Astrocyte (in vitro differentiated cells and primary cell): ENCODE results near the gene PPM1E. TPM values are rescaled to one million over a fixed set of nuclear protein-coding genes. Genes with fewer than 3 reads are reported as not detected.

Experiments used
- DNase-seq: peaks from one replicate; pipeline ENCODE4 v3.0.0-alpha.2; 2010; ENCODE audit warnings: low read depth
- FAIRE-seq: peaks from 2 replicates; lab custom pipeline; 2011; peaks lifted over from hg19 to GRCh38; lab: Jason Lieb, UNC
- H2AFZ ChIP-seq: 2 replicates; pipeline ENCODE4 v1.6.0; 2012; ENCODE audit warnings: low read depth, low read length, inconsistent platforms
- H3K27ac ChIP-seq: 2 replicates; pipeline ENCODE4 v1.5.1; 2011; ENCODE audit warnings: low read depth, low read length, inconsistent platforms
- H3K27me3 ChIP-seq: 2 replicates; pipeline ENCODE4 v1.6.0; 2011; ENCODE audit warnings: low read length, inconsistent platforms; ENCODE audit not compliant: insufficient read depth
- H3K36me3 ChIP-seq: 2 replicates; pipeline ENCODE4 v1.5.1; 2011; ENCODE audit warnings: low read length, inconsistent platforms; ENCODE audit not compliant: insufficient read depth
- H3K4me1 ChIP-seq: 2 replicates; pipeline ENCODE4 v1.5.1; 2011; ENCODE audit warnings: low read length, inconsistent platforms; ENCODE audit not compliant: insufficient read depth
- H3K4me2 ChIP-seq: 2 replicates; pipeline ENCODE4 v1.6.0; 2012; ENCODE audit warnings: low read length, inconsistent platforms
- H3K4me3 ChIP-seq: 2 replicates; pipeline ENCODE4 v1.5.1; 2011; ENCODE audit warnings: low read depth, mild to moderate bottlenecking, low read length, inconsistent platforms; ENCODE audit not compliant: insufficient read depth
- H3K79me2 ChIP-seq: 2 replicates; pipeline ENCODE4 v1.6.0; 2012; ENCODE audit warnings: mild to moderate bottlenecking, low read length, inconsistent platforms; ENCODE audit not compliant: insufficient read depth
- H3K9ac ChIP-seq: 2 replicates; pipeline ENCODE4 v1.6.0; 2012; ENCODE audit warnings: mild to moderate bottlenecking, low read length, inconsistent platforms
- H3K9me3 ChIP-seq: 2 replicates; pipeline ENCODE4 v1.5.1; 2012; ENCODE audit warnings: low read depth, mild to moderate bottlenecking, low read length, inconsistent platforms; ENCODE audit not compliant: insufficient read depth
- H4K20me1 ChIP-seq: 2 replicates; pipeline ENCODE4 v1.6.0; 2012; ENCODE audit warnings: low read length, inconsistent platforms; ENCODE audit not compliant: insufficient read depth
- H3K27ac Mint-ChIP-seq: one replicate; pipeline ENCODE4 v1.8.0; 2021; ENCODE audit warnings: mild to moderate bottlenecking, mixed read lengths; ENCODE audit not compliant: unreplicated experiment
- H3K27me3 Mint-ChIP-seq: one replicate; pipeline ENCODE4 v1.8.0; 2021; ENCODE audit warnings: low read depth, mixed read lengths; ENCODE audit not compliant: unreplicated experiment
- H3K36me3 Mint-ChIP-seq: one replicate; pipeline ENCODE4 v1.8.0; 2021; ENCODE audit warnings: low read depth, mixed read lengths; ENCODE audit not compliant: unreplicated experiment
- H3K4me1 Mint-ChIP-seq: one replicate; pipeline ENCODE4 v1.8.0; 2021; ENCODE audit warnings: low read depth, mixed read lengths; ENCODE audit not compliant: unreplicated experiment
- H3K4me3 Mint-ChIP-seq: one replicate; pipeline ENCODE4 v1.8.0; 2021; ENCODE audit warnings: mild to moderate bottlenecking, moderate library complexity, mixed read lengths; ENCODE audit not compliant: unreplicated experiment
- H3K9me3 Mint-ChIP-seq: one replicate; pipeline ENCODE4 v1.8.0; 2021; ENCODE audit warnings: mild to moderate bottlenecking, mixed read lengths; ENCODE audit not compliant: unreplicated experiment
- EZH2 ChIP-seq: IDR thresholded peaks from 2 replicates; pipeline ENCODE4 v1.6.1; 2012; ENCODE audit warnings: mild to moderate bottlenecking, low read length, inconsistent platforms; ENCODE audit not compliant: insufficient read depth
- total RNA-seq: library from RNA; stranded (reverse); gene quantifications from 2 replicates; pipeline ENCODE4 v1.2.1, GENCODE V29; 2021
- TF ChIP-seq, protein P1 (sequence below): IDR thresholded peaks from 2 replicates; pipeline ENCODE4 v1.5.1; 2011; ENCODE audit warnings: low read depth, mild to moderate bottlenecking, inconsistent platforms, low read length, moderate library complexity; ENCODE audit not compliant: insufficient read depth

PPM1E gene
- total RNA-seq, 1 donor from 2014 or later, result 0.79 TPM

DNA sequence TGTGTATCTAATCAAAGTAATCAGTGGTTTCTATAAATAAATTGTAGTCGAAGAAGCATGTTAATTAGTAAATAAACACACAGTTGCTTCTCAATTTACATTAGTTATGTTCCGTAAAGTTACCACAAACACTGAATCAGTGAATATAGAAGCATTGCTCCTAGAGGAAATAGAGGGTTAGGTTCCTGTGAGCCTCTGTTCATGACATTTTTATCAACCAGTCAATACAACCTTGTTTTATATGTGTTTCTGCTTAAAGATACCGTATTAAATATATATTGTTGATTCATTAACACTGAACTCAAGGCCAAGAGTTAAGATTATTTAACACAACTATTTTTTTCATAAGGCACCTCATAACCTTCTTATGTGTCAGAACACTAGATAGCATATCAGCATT, 134.3 kb downstream of the PPM1E start:
- Histone ChIP-seq H3K36me3 (no peaks in the 10 kb centered on the region), H3K27ac (no peak overlapping the region), H3K4me3 (no peak overlapping the region), H4K20me1 (no peaks in the 10 kb centered on the region), H3K4me2 (no peak overlapping the region), H3K79me2 (no peaks in the 10 kb centered on the region), H2AFZ (no peak overlapping the region), H3K9me3 (no peaks in the 10 kb centered on the region), H3K27me3 (no peaks in the 10 kb centered on the region), H3K4me1 (no peaks in the 10 kb centered on the region), H3K9ac (no peak overlapping the region)
- Mint-ChIP-seq H3K4me3 (no peak overlapping the region), H3K4me1 (no peaks in the 10 kb centered on the region), H3K9me3 (no peaks in the 10 kb centered on the region), H3K27ac (no peak overlapping the region), H3K36me3 (no peaks in the 10 kb centered on the region), H3K27me3 (no peaks in the 10 kb centered on the region)
- FAIRE-seq, result no peak
- TF ChIP-seq, protein P1, sequence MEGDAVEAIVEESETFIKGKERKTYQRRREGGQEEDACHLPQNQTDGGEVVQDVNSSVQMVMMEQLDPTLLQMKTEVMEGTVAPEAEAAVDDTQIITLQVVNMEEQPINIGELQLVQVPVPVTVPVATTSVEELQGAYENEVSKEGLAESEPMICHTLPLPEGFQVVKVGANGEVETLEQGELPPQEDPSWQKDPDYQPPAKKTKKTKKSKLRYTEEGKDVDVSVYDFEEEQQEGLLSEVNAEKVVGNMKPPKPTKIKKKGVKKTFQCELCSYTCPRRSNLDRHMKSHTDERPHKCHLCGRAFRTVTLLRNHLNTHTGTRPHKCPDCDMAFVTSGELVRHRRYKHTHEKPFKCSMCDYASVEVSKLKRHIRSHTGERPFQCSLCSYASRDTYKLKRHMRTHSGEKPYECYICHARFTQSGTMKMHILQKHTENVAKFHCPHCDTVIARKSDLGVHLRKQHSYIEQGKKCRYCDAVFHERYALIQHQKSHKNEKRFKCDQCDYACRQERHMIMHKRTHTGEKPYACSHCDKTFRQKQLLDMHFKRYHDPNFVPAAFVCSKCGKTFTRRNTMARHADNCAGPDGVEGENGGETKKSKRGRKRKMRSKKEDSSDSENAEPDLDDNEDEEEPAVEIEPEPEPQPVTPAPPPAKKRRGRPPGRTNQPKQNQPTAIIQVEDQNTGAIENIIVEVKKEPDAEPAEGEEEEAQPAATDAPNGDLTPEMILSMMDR, result no peak
- no peak for TF ChIP-seq EZH2
- DNase-seq, result no peak

DNA sequence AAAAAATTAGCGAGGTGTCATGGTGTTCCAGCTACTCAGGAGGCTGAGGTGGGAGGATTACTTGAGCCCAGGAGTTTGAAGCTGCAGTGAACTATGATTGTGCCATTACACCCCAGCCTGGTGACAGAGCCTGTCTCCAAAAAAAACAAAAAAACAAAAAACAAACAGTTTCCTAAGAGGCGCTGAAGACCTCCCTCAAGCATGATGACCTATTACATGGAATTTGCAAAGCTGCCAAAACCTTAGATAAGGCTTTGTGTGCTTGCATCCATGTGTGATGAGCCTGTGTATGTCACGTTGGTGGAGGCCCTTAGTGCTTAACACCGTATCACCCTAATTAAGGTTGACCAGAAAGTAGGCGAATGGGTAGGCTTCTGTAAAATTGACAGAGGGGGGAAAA, 143.5 kb downstream of the PPM1E start:
- FAIRE-seq (no peak), DNase-seq (no peak)
- Histone ChIP-seq H3K79me2 (no peaks in the 10 kb centered on the region), H3K27me3 (no peaks in the 10 kb centered on the region), H3K36me3 (no peaks in the 10 kb centered on the region), H4K20me1 (no peaks in the 10 kb centered on the region), H3K4me3 (no peak overlapping the region), H3K4me2 (no peak overlapping the region), H3K4me1 (no peaks in the 10 kb centered on the region), H3K9me3 (no peaks in the 10 kb centered on the region), H3K9ac (no peak overlapping the region), H3K27ac (no peak overlapping the region), H2AFZ (no peak overlapping the region)
- H3K27ac Mint-ChIP-seq, result no peak overlapping the region
- no peaks in the 10 kb centered on the region for H3K27me3 Mint-ChIP-seq
- H3K9me3 Mint-ChIP-seq, result peaks cover 12% of the 10 kb centered on the region
- H3K36me3 Mint-ChIP-seq, result peaks cover 5% of the 10 kb centered on the region
- no peak overlapping the region for H3K4me3 Mint-ChIP-seq
- no peaks in the 10 kb centered on the region for H3K4me1 Mint-ChIP-seq
- TF ChIP-seq, protein P1, result no peak
- no peak for TF ChIP-seq EZH2

DNA sequence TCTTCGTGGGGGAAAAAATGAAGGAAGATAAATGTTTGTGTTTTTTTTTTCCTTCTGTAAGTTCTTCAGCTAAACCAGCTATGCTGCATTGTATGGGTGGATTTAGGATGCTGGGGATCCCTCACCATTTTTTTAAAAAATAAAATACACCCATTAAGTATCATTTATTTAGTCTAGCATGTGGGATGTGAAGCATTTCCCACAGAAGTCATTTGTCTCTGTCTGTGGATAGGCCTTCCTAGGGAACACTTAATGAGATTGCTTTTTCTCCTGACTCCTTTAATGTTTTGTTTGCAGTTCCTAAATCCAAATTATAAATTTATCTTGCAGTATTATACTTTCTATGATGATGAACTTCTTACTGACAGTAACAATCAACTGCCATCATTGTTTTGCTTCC, 146.7 kb downstream of the PPM1E start:
- FAIRE-seq (no peak), DNase-seq (no peak)
- no peak overlapping the region for H2AFZ ChIP-seq
- Mint-ChIP-seq H3K27me3 (no peaks in the 10 kb centered on the region), H3K27ac (no peak overlapping the region), H3K9me3 (peaks cover 6% of the 10 kb centered on the region), H3K4me1 (no peaks in the 10 kb centered on the region), H3K4me3 (no peak overlapping the region), H3K36me3 (no peaks in the 10 kb centered on the region)
- H3K4me2 ChIP-seq, result no peak overlapping the region
- H3K4me3 ChIP-seq, result no peak overlapping the region
- no peaks in the 10 kb centered on the region for H3K27me3 ChIP-seq
- H3K79me2 ChIP-seq, result no peaks in the 10 kb centered on the region
- H4K20me1 ChIP-seq, result no peaks in the 10 kb centered on the region
- H3K9me3 ChIP-seq, result no peaks in the 10 kb centered on the region
- H3K27ac ChIP-seq, result no peak overlapping the region
- H3K9ac ChIP-seq, result no peak overlapping the region
- H3K4me1 ChIP-seq, result no peaks in the 10 kb centered on the region
- TF ChIP-seq, protein P1, result no peak
- TF ChIP-seq EZH2, result no peak
- H3K36me3 ChIP-seq, result no peaks in the 10 kb centered on the region
